Peyer's patch (tissue), 4 donors: Measurements from ENCODE around the gene TBCD. TPM values are rescaled to one million over a fixed set of nuclear protein-coding genes. Genes with fewer than 3 reads are reported as not detected.
A peak's percentile ranks its signal among the peaks of the same experiment; 100 is the strongest.

Source experiments
- DNase-seq, 3 donors: peaks; one replicate each; pipeline ENCODE4 v3.0.0-alpha.2; 2017 to 2019
- H3K27ac ChIP-seq, 4 donors: fragments of 200-600 bp; sonication (generic); one replicate each; pipeline ENCODE4 v1.5.1; 2016 to 2019
- H3K27me3 ChIP-seq, 2 donors: fragments of 200-600 bp; sonication (generic); one replicate each; pipeline ENCODE4 v1.5.1; 2019
- H3K36me3 ChIP-seq, 3 donors: fragments of 200-600 bp; sonication (generic); one replicate each; pipeline ENCODE4 v1.5.1; 2016 to 2019
- H3K4me1 ChIP-seq, 4 donors: fragments of 200-600 bp; sonication (generic); one replicate each; pipeline ENCODE4 v1.5.1; 2016 to 2019
- H3K4me3 ChIP-seq, 4 donors: fragments of 200-600 bp; sonication (generic); 1 replicate in 3 of 4; 2 replicates in 1 of 4; pipeline ENCODE4 v1.5.1; 2016 to 2019; ENCODE audit warnings: mild to moderate bottlenecking in 1 of 4
- H3K9me3 ChIP-seq, 4 donors: fragments of 200-600 bp; sonication (generic); one replicate each; pipeline ENCODE4 v1.5.1; 2016 to 2019; ENCODE audit warnings: mild to moderate bottlenecking in 1 of 4
- CTCF ChIP-seq, 6 experiments: fragments of 450-650 bp in 4 of 6; fragments of 200-600 bp in 2 of 6; sonication (generic) in 1 of 6; IDR thresholded peaks; one replicate each; pipeline ENCODE4 v1.5.1; 2017 to 2019; ENCODE audit warnings: antibody characterized with exemption in 6 of 6, mild to moderate bottlenecking in 3 of 6, moderate library complexity in 1 of 6
- POLR2A ChIP-seq, 2 donors: fragments of 450-650 bp; IDR thresholded peaks; one replicate each; pipeline ENCODE4 v1.5.1; 2017; ENCODE audit warnings: antibody characterized with exemption in 2 of 2, mild to moderate bottlenecking in 2 of 2, moderate library complexity in 2 of 2
- total RNA-seq, 4 donors: library from RNA; depleted of rRNA; stranded (reverse); fragments of >200 nt; gene quantifications; one replicate each; pipeline ENCODE4 v1.1.0, GENCODE V29; 2016

TBCD gene
- total RNA-seq, 4 donors from 2014 or later, result 58.7 to 130 (median 74.8) TPM

- peaks cover 0 to 4% (median 0%) of the 10 kb centered on the region in 4 donors for H3K4me1 ChIP-seq
- no peaks in the 10 kb centered on the region for H3K27me3 ChIP-seq
- DNase-seq, result no peak
- no peaks in the 10 kb centered on the region for H3K9me3 ChIP-seq
- H3K36me3 ChIP-seq, result peaks cover 0 to 18% (median 0%) of the 10 kb centered on the region in 3 donors
- TF ChIP-seq POLR2A (IDR thresholded peaks at IDR 0.05) (no peak), CTCF (IDR thresholded peaks at IDR 0.05) (no peak)
- H3K4me3 ChIP-seq, result no peak overlapping the region
- H3K27ac ChIP-seq, result peak overlapping the region in 2 of 4 donors; percentile 46 to 63
Measured at GRCh38 chr17:82795615-82796014, 43.8 kb downstream of the TBCD start.

DNA sequence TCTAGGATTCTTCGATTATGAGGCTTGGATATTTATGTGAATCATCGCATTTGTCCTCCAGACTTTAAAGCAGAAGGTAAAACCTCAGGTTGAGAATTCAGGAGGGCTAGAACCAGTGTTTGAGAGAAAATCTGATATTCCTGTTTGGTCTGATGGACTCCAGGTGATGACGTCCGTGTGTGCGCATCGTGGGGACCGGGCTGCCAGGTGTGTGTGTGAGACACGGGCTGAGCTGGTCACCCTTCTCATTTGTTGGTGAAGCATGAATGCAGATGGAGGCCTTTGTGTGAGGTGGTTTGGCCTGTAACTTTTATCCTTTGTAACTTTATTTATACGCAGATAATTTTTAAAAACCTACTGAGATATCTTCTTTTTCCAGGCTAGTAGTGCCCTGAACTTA is 45.2 kb downstream of the TBCD start:
- Histone ChIP-seq H3K9me3 (no peaks in the 10 kb centered on the region), H3K4me3 (no peak overlapping the region), H3K36me3 (peaks cover 0 to 18% (median 0%) of the 10 kb centered on the region in 3 donors), H3K4me1 (peaks cover 0 to 4% (median 0%) of the 10 kb centered on the region in 4 donors), H3K27ac (no peak overlapping the region), H3K27me3 (no peaks in the 10 kb centered on the region)
- TF ChIP-seq POLR2A (IDR thresholded peaks at IDR 0.05) (no peak), CTCF (IDR thresholded peaks at IDR 0.05) (no peak)
- no peak for DNase-seq

DNA sequence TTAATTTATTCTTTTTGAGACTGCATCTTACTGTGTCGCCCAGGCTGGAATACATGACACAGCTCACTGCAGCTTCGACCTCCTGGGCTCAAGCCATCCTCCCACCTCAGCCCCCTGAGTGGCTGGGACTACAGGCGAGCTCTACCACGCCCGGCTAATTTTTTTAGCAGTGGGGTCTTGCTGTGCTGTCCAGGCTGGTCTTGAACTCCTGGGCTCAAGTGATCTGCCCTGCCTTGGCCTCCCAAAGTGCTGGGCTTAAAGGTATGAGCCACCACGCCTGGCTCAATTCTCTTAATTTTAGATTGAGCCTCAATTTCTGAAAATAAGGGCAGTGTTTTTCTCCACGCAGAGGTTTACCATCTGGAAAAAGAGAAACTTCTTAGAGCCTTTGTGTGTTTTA is 46.9 kb downstream of the TBCD start:
- H3K27me3 ChIP-seq, result no peaks in the 10 kb centered on the region
- H3K4me3 ChIP-seq, result no peak overlapping the region
- H3K36me3 ChIP-seq, result peaks cover 0 to 18% (median 0%) of the 10 kb centered on the region in 3 donors
- H3K9me3 ChIP-seq, result no peaks in the 10 kb centered on the region
- no peak overlapping the region for H3K27ac ChIP-seq
- TF ChIP-seq CTCF (IDR thresholded peaks at IDR 0.05), result no peak
- TF ChIP-seq POLR2A (IDR thresholded peaks at IDR 0.05), result no peak
- no peak for DNase-seq
- peaks cover 0 to 4% (median 0%) of the 10 kb centered on the region in 4 donors for H3K4me1 ChIP-seq

GRCh38 chr17:82799591-82799990 is 47.7 kb downstream of the TBCD start:
- peaks cover 0 to 2% (median 0%) of the 10 kb centered on the region in 4 donors for H3K4me1 ChIP-seq
- DNase-seq, result no peak
- no peaks in the 10 kb centered on the region for H3K27me3 ChIP-seq
- H3K9me3 ChIP-seq, result no peaks in the 10 kb centered on the region
- TF ChIP-seq CTCF (IDR thresholded peaks at IDR 0.05) (no peak), POLR2A (IDR thresholded peaks at IDR 0.05) (no peak)
- no peak overlapping the region for H3K4me3 ChIP-seq
- H3K27ac ChIP-seq, result no peak overlapping the region
- H3K36me3 ChIP-seq, result peaks cover 0 to 18% (median 0%) of the 10 kb centered on the region in 3 donors

DNA sequence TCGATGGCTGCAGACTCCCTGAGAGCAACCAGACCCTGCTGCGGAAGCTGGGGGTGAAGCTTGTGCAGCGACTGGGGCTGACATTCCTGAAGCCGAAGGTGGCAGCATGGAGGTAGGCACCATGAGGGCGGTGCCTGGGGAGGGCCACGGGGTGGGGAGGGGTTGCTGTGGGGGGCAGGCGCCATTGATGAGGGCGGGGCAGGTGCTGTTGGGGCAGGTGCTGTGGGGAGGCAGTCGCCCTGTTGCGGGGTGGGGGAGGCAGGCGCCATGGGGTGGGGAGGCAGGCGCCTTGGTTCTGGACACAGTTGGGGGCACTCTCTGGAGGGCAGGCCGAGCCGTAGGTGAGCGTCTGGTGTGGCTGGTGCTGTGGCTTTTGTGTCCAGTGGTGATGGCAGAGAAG is 49.0 kb downstream of the TBCD start:
- H3K27ac ChIP-seq, result no peak overlapping the region
- H3K4me1 ChIP-seq, result no peaks in the 10 kb centered on the region
- no peaks in the 10 kb centered on the region for H3K9me3 ChIP-seq
- peaks cover 0 to 18% (median 0%) of the 10 kb centered on the region in 3 donors for H3K36me3 ChIP-seq
- TF ChIP-seq POLR2A (IDR thresholded peaks at IDR 0.05) (no peak), CTCF (IDR thresholded peaks at IDR 0.05) (no peak)
- no peak for DNase-seq
- H3K4me3 ChIP-seq, result no peak overlapping the region
- H3K27me3 ChIP-seq, result no peaks in the 10 kb centered on the region
